ENCODE data around the gene CBR3. TPM values are rescaled to one million over a fixed set of nuclear protein-coding genes. Genes with fewer than 3 reads are reported as not detected.

The CBR3 gene
- total and polyA plus RNA-seq, 2 of the 13 experiments (the other 11 are each of a cell fraction or from before 2014, with no cell fraction given) = not detected

GRCh38 chr21:36148886-36149285 is 14.0 kb downstream of the CBR3 start:
- H3K4me1 ChIP-seq (ENCODE audit: insufficient read depth, low read length) = peaks cover 19% of the 10 kb centered on the region
- no peak overlapping the region for H3K4me3 ChIP-seq (replicated peaks in 1 of 3; ENCODE audit: insufficient read depth in 1 of 3, low read depth in 2 of 3, low read length in 3 of 3)
- no peak overlapping the region for H3K4me2 ChIP-seq (ENCODE audit: low read depth, low read length)
- no peak overlapping the region for H3K9ac ChIP-seq (ENCODE audit: insufficient read depth, low read depth, low read length)
- H3K9me3 ChIP-seq (ENCODE audit: low read length) = no peaks in the 10 kb centered on the region
- POLR2A ChIA-PET = no interaction called here
- H3K27ac ChIP-seq (ENCODE audit: extremely low read length, insufficient read depth, low read length) = no peak overlapping the region
- FAIRE-seq (no peak), ATAC-seq (no peak), DNase-seq (ENCODE audit: low spot score) (no peak)
- no peaks in the 10 kb centered on the region for H3K27me3 ChIP-seq (ENCODE audit: control insufficient read depth in 1 of 2, insufficient read depth in 2 of 2, low read length in 2 of 2)
- 76% methylated on average over 3 of the region's 3 CpGs for whole genome bisulfite sequencing (ENCODE audit: low lambda C conversion rate)
- no peaks in the 10 kb centered on the region for H3K79me2 ChIP-seq (ENCODE audit: insufficient read depth, low read length)
- intact Hi-C loops (cut with micrococcal nuclease; ENCODE audit: unreplicated experiment) = no loop called here
- H2AFZ ChIP-seq (ENCODE audit: low read length) = no peak overlapping the region
- CTCF ChIA-PET (ENCODE audit: low intra/inter-chr PET ratio, low total read pairs) = no interaction called here
- BruUV-seq (replicated peaks) = no TSS peak
- no peaks in the 10 kb centered on the region for H3K36me3 ChIP-seq (replicated peaks in 1 of 2; ENCODE audit: control insufficient read depth in 1 of 2, insufficient read depth in 2 of 2, low read length in 2 of 2)
- in situ Hi-C loops (cut with HindIII; ENCODE audit: extremely low pct_ligation_motif_present, low pct_unique_long_range_greater_than_20kb) = no loop called here
- H4K20me1 ChIP-seq (ENCODE audit: insufficient read depth, low read length) = no peaks in the 10 kb centered on the region
- TF ChIP-seq NAIF1 (CRISPR knock-in tag; IDR thresholded peaks at IDR 0.05; ENCODE audit: borderline replicate concordance) (no peak), ZNF772 (CRISPR knock-in tag; IDR thresholded peaks at IDR 0.05) (no peak), HMGXB3 (CRISPR knock-in tag; IDR thresholded peaks at IDR 0.05; ENCODE audit: borderline replicate concordance) (no peak), ZNF451 (CRISPR knock-in tag; IDR thresholded peaks at IDR 0.05) (no peak), KIAA2018 (CRISPR knock-in tag; IDR thresholded peaks at IDR 0.05; ENCODE audit: borderline replicate concordance) (no peak)
- TF ChIP-seq, protein P1, sequence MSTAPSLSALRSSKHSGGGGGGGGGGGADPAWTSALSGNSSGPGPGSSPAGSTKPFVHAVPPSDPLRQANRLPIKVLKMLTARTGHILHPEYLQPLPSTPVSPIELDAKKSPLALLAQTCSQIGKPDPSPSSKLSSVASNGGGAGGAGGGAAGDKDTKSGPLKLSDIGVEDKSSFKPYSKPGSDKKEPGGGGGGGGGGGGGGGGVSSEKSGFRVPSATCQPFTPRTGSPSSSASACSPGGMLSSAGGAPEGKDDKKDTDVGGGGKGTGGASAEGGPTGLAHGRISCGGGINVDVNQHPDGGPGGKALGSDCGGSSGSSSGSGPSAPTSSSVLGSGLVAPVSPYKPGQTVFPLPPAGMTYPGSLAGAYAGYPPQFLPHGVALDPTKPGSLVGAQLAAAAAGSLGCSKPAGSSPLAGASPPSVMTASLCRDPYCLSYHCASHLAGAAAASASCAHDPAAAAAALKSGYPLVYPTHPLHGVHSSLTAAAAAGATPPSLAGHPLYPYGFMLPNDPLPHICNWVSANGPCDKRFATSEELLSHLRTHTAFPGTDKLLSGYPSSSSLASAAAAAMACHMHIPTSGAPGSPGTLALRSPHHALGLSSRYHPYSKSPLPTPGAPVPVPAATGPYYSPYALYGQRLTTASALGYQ (CRISPR knock-in tag; IDR thresholded peaks at IDR 0.05) = no peak
